ENCODE data around the gene CLIP2.
"Not testable (repeated sequence)": the region's sequence is repeated elsewhere in the genome, so short reads cannot be mapped to it uniquely, and the experiment has no call there.

The CLIP2 gene

DNA sequence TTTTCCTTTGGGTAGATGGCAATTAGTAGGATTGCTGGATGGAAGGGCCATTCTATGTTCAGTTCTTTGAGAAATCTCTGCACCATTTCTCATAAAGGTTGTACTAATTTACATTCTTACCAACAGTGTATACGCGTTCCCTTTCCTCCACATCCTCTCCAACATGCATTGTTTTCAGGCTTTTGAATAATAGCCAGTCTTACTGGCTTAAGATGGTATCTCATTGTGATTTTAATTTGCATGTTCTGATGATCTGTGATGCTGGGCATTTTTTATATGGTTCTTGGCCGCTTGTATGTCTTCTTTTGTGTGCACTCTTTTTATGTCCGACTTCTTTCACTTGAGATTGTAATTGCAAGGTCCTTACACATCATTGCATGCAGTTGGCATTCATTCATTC, 11.7 kb downstream of the CLIP2 start:
- DNase-seq = no peak

DNA sequence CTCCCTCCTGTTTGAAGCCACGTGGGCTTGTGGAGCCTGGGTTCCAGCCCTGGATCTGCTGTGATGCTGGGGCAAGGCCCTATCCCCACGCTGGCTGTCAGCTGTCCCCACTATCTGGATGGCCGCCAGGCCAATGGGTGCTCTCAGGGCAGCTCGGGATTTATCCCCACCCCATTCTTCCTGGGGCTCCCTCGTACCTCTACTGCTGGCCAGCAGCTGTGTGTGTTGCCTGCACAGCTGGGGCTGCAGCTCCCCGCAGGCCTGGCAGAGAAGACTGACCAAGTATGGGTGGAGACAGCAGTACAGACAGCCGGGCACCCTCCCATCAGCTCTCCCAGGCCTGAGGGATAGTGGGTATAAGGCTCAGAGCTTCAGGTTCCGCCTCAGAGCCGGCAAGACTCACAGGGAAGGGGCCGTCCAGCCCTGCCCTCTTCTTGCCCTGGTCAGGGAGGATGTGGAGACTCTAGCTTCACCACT, 13.6 kb downstream of the CLIP2 start:
- no peak for DNase-seq

DNA sequence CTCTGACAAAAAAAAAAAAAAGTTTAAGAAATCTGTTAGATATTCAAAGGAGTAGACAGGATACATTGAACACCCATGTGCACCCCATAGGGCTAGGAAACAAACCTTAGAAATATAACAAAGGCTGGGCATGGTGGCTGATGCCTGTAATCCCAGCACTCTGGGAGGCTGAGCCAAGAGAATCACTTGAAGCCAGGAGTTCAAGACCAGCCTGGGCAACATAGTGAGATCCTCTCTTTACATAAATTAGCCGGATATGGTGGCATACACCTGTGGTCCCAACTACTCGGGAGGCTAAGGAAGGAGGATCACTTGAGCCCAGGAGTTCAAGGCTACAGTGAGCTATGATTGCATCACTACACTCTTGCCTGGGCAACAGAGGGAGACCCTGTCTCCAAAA, 15.3 kb downstream of the CLIP2 start:
- no peak for DNase-seq

- no peak for DNase-seq
These were observed 17.0 kb downstream of the CLIP2 start for GRCh38 chr7:74306004-74306729.

DNA sequence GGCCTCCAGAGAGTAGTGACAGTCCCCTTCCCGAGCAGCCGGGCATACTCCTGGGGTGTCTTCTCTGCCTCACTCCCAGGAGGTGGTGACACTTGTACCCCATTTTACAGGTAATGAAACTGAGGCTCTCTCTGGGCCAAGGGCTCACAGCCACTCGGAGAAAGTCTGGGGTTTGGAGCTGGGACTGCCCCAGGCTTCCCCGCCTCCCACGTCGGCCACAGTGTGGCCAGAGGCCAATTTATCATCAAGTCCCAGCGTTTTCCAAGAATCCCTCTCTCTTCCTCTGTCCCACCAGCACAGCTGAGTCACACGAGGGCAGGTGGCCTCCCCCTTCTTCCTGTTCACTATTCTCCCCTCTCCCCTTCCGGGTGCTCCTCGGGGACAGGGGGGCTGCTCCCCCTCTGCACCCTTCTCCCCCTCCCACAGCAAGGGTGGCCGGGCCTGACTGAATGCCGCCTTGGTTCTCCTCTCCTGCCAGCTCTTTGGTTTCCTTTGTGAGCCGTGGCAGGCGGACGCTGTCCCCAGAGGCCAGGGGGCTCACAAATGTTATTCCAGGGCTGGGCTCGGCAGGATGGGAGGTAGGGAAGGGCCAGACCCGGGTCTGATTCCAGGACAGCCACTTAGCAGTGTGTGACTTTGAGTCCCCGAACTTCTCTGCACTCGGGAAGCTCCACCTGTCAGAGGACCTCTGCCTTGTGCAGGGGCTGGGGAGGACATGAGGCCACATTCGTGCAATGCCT, 17.7 kb downstream of the CLIP2 start:
- no peak for DNase-seq

DNA sequence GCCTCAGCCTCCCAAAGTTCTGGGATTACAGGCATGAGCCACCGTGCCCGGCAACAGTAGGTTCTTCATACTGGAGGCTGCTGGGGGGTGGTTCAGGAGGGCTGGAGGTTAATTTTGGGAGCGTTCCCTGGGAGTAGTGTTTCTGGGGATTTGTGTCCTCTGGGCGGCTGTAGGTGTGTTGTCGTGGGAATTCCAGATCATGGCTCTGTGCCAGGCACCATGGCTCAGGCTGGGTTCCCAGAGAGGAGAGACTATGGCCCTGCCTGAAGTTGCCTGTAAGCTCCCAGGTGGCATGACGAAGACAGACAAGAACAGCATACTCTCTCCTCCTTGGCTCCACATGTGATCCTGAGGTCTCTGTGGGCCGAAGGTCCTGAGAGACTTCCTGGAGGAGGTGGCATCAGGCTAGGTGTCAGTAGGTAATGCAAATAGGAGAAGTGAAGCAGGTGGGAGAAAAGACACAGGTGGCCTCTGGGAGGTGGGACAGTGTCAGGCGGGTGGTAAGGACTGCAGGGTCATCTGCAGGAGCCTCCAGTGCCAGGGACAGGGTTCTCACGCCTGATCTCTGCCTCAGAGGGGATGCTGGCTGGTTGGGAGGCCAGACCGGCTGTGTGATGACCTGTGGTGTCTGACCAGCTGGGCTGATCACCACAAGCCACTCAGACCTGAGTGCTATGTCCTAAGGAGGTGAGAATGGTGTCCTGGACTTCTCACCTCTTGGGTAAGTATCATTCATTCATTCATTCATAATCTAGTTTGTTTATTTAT, 18.7 kb downstream of the CLIP2 start:
- no peak for DNase-seq

DNA sequence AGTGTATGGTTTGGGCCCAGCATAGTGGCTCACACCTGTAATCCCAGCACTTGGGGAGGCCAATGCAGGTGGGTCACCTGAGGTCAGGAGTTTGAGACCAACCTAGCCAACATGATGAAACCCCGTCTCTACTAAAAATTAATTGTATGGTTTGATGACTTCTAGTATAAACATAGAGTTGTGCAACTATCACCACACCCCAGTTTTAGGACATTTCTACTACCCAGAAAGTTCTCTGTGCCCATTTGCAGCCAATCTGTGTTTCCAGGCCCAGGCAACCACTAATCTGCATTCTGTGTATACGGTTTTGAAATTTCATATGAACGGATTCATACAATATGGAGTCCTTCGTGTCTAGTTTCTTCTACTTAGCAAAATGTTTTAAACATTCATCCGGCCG, 20.0 kb downstream of the CLIP2 start:
- no peak for DNase-seq

GRCh38 chr7:74311305-74311744, 22.1 kb downstream of the CLIP2 start:
- no peak for DNase-seq

DNA sequence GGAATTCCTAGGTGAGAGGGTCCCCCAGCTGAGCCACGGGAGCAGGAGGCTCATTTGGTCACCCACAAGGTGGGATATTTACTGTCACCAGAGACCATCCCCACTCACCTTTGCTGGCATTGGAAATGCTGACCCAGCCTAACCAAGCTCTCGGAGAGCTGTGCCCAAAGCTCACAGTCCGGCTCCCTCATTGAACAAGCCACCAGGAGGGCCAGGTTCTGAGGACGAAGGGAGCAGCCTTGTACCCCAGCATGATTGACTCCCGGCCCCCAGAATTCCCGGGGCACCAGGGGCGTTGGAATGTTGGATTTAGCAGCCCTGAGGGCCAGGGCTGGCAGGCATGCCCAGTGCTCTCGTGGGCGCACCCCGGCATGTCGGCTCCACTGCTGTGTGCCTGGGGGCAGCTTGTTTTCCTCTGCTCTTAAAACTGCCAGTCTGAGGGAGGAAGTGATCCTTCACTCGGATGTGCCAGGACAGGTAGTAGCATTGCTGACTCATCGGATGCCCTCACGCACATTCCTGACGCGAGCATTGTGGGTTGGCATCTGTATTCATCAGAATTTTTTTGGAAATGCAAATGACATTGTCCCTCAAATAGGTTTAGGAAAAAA, 23.3 kb downstream of the CLIP2 start:
- DNase-seq = no peak

GRCh38 chr7:74315891-74316290, 26.7 kb downstream of the CLIP2 start:
- DNase-seq = not testable (repeated sequence)

DNA sequence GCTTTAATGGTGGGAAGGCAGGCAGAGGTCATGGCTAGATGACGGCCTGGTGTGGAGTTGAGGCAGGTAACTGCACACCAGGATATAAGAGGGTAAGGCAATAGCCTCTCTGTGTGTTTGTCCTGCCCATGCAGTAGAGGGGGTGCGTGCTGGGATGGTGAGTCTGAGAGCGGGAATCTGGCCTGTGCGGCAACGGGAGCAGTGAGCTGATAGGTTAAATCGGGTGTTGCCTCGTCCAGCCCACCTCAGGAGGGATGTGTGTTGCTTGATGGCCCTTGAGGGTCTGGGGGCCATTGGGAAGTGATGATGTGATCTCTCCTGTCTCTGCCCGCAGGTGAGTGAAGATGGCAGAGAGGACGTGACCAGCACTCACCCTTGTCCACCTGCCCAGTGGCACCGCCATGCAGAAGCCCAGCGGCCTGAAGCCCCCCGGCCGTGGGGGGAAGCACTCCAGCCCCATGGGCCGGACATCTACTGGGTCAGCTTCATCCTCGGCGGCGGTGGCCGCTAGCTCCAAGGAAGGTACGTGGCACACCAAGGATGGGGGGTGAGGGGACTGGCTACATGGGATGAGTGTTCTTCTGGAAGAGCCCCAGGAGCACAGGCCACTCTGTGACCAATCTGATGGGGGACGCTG, 28.1 kb downstream of the CLIP2 start:
- no peak for DNase-seq

DNA sequence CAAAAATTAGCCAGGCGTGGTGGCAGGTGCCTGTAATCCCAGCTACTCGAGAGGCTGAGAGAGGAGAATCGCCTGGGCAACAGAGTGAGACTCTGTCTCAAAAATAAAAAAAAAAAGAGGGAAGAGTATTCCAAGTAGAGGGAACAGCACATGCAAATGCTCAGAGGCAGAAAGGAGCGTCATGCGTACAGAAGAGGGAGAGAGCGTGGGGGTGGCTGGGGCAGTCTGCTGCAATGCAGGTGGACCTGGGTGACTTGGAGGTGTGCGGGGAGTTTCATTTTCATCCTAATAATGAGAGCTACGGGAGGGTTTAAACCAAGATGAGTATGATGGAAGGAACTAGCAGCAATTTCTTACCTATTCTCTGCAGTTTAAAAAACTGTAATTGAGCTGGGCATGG, 28.8 kb downstream of the CLIP2 start:
- DNase-seq = no peak

DNA sequence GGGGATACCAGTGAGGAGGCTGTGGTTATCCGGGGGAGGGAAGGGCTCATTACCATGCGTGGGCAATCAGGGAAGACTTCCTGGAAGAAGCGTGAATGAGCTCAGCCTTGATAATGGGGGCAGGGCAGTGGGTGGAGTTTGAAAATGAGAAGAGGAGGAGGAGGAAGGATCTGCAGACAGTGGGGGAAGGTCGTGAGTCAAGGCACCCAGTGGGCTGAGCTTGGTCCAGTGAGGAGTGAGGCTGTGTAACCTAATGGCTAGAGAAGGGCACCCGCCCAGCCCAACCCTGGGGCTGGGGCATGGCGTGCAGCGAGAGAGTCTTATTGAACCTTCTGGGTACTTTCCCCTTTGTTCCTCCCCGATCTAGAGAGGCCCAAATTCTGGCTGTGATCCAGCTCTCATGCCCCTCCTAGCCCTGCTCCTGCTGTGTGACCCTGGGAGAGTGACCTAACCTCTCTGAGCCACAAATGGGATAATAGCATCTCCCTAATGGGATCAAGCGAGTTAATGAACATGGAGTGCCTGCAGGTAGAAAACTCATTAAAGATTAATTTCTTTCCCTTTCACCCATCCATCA, 31.5 kb downstream of the CLIP2 start:
- no peak for DNase-seq

GRCh38 chr7:74322892-74323291, 33.7 kb downstream of the CLIP2 start:
- not testable (repeated sequence) for DNase-seq

DNA sequence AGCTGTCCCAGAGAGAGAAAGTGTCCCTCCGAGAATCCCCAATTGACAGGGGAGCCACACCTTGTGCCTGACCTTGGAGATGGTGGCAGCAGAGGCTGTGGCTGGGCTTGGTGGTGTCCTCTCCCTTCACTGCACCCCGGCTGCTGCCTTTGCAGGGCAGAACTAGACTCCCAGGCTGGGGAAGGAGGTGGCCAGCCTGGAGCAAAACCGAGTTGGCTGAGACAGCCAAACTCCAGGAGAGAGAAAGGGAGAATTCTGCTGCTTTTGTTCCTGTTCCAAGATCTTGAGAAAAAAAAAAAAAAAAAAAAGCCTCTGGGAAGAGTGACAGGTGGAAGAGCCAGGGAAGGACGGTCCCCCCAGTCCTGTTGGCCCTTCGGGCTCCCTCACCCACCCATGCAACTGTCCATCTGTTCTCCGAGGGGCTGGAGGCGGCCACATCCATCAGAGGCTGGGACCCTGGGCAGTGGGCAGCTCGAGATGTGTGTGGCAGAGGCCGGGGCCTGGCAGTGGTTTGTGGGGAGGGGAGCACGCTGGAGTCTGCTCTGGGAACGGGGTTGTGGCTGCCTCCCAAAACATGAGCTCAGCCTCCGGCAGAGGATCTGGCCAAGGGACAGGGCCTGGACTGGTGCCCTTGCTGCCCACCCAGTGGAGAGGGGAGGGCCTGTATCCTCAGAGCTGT, 35.5 kb downstream of the CLIP2 start:
- no peak for DNase-seq

- DNase-seq = no peak
These were observed 36.0 kb downstream of the CLIP2 start for GRCh38 chr7:74325210-74325565.

- DNase-seq = no peak
These were observed 40.0 kb downstream of the CLIP2 start for GRCh38 chr7:74329225-74329624.

DNA sequence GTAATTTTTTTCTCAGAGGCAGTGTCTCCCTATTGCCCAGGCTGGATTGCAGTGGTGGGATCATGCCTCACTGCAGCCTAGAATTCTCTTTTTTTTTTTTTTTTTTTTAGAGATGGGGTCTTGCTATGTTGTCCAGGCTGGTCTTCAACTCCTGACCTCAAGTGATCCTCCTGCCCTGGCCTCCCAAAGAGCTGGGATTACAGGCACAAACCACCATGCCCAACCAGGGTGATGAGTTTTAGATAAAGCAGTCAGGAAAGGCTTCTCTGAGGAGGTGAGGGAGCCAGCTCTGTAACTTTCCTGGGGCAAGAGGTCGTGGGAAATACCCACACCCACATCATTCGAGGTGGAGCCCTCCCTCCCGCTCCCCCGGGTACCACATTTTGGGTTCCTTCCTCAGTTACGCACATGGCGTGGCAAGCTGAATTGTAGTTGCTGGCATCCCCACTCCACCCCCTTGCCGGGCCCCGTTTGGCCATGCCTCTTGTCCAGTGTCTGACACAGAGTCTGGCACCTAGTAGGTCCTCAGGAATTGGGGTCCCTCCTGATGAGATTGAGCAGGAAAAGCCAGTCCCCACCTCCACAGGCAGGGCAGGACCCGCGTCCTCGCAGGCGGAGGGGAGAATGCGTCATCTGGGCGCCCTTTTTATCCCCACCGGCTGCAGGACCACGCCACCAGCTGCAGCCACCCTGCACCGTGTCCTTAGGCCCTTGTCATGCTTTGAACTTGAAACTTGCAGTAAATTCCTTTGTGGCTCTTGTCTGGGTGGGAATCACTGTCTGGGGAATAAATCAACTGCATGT, 43.4 kb downstream of the CLIP2 start:
- no peak for DNase-seq

DNA sequence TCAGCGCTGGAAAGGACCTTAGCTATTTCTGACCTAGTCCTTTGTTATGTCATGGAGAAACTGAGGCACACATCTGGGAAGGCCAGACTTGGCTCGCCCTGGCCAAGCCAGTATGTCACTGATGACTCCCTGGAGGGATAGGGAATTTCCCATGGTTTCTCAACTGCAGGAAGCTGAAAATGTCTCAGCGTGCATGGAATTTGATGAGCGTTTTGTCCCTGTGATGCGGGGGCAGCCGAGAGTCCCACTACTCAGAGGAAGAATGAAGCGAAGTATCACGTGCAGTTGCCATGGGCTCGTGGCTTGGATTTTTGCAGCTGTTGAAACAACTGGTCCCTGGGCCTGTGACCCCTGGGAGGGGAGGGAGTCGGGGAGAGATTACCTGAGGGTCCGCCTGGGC, 44.8 kb downstream of the CLIP2 start:
- no peak for DNase-seq

DNA sequence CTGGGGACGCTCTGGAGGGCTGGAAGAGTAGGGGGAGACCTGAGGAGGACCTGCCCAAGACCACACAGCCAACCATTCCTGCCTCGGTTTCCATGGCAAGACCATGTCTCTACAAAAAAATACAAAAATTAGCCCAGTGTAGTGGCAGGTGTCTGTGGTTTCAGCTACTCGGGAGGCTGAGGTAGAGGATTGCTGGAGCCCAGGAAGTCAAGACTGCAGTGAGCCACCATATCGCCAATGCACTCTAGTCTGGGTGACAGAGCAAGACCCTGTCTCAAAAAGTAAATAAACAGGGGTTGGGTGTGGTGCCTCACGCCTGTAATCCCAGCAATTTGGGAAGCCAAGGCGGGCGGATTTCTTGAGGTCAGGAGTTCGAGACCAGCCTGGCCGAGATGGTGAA, 48.7 kb downstream of the CLIP2 start:
- DNase-seq = no peak

Measured in CD4-positive, alpha-beta T cell treated with Interleukin-17A for 4 hours (primary cell).